K562 (cell line): ENCODE data around the gene TRIM38. TPM values are rescaled to one million over a fixed set of nuclear protein-coding genes. Genes with fewer than 3 reads are reported as not detected.

ENCODE experiments used
- CHD2 ChIP-seq: IDR thresholded peaks from 2 replicates; pipeline ENCODE4 v1.6.1; 2011; ENCODE audit warnings: low read depth, low read length
- JUND ChIP-seq, 2 experiments: IDR thresholded peaks; 2 replicates in 1 of 2; 3 replicates in 1 of 2; pipeline ENCODE4 v1.6.1; 2011; ENCODE audit warnings: borderline replicate concordance in 2 of 2, low read depth in 2 of 2, low read length in 2 of 2, improper control_type of control experiment in 1 of 2, missing biosample characterization in 1 of 2, missing genetic modification characterization in 1 of 2, missing genetic modification reagents in 1 of 2
- LCOR ChIP-seq: sonication (generic); formaldehyde crosslinking; IDR thresholded peaks from 2 replicates; pipeline ENCODE4 v1.8.0; 2022; ENCODE audit warnings: mild to moderate bottlenecking, missing genetic modification reagents
- NBN ChIP-seq: fragments of 450-650 bp; IDR thresholded peaks from 2 replicates; pipeline ENCODE4 v1.6.1; 2016; ENCODE audit warnings: low read depth, mild to moderate bottlenecking
- NRF1 ChIP-seq, 2 experiments: fragments of 450-650 bp; IDR thresholded peaks in 1 of 2; conservative IDR thresholded peaks in 1 of 2; 2 replicates each; pipeline ENCODE4 v1.6.1; 2014; ENCODE audit warnings: mild to moderate bottlenecking in 2 of 2
- PRMT5 ChIP-seq: sonication (generic); formaldehyde crosslinking; IDR thresholded peaks from 2 replicates; pipeline ENCODE4 v1.5.0; 2020; ENCODE audit warnings: missing genetic modification reagents
- PYGO2 ChIP-seq: fragments of 450-650 bp; IDR thresholded peaks from 2 replicates; pipeline ENCODE4 v1.6.1; 2016; ENCODE audit warnings: mild to moderate bottlenecking, missing genetic modification characterization, moderate library complexity, missing compliant biosample characterization
- RBM22 ChIP-seq: fragments of 200-400 bp; formaldehyde crosslinking; IDR thresholded peaks from 2 replicates; pipeline ENCODE4 v1.6.1; 2018; ENCODE audit warnings: low read length, low read depth; ENCODE audit not compliant: poor library complexity, severe bottlenecking
- SIRT6 ChIP-seq: IDR thresholded peaks from one replicate; pipeline ENCODE4 v1.6.1; 2012; ENCODE audit warnings: low read depth, mild to moderate bottlenecking, control low read depth, inconsistent platforms, low read length, moderate library complexity
- SMARCC2 ChIP-seq: fragments of 450-650 bp; IDR thresholded peaks from 2 replicates; pipeline ENCODE4 v1.6.1; 2017; ENCODE audit warnings: antibody characterized with exemption, moderate library complexity, mild to moderate bottlenecking, low read depth
- TBP ChIP-seq: optimal IDR thresholded peaks from 2 replicates; pipeline ENCODE3; 2011; ENCODE audit warnings: low read depth, low read length, improper control_type of control experiment
- XRCC5 ChIP-seq: fragments of 200-400 bp; formaldehyde crosslinking; IDR thresholded peaks from 2 replicates; pipeline ENCODE4 v1.6.1; 2017; ENCODE audit warnings: low read depth, mild to moderate bottlenecking, low read length
- ZC3H11A ChIP-seq: IDR thresholded peaks from 2 replicates; pipeline ENCODE4 v1.6.1; 2012; ENCODE audit warnings: low read depth, low read length, improper control_type of control experiment
- ZNF146 ChIP-seq: IDR thresholded peaks from one replicate; pipeline ENCODE4 v1.6.1; 2018; ENCODE audit warnings: missing compliant biosample characterization; ENCODE audit not compliant: unreplicated experiment
- ZNF347 ChIP-seq: fragments of 450-650 bp; formaldehyde crosslinking; IDR thresholded peaks from 2 replicates; pipeline ENCODE4 v1.4.0; 2020; ENCODE audit warnings: low read depth, mild to moderate bottlenecking, moderate library complexity
- ZSCAN29 ChIP-seq: fragments of 450-650 bp; IDR thresholded peaks from 2 replicates; pipeline ENCODE4 v1.6.1; 2017
- polyA plus RNA-seq, 8 experiments: library from polyadenylated mRNA; depleted of rRNA in 4 of 8; stranded (reverse) in 5 of 8; unstranded in 3 of 8; fragments of >200 nt; fragmentation: Nextera tagmentation in 2 of 8; fragmentation: Illumina TruSeq in 1 of 8; extraction: Ambion mirVana in 2 of 8; extraction: Trizol in 1 of 8; gene quantifications; 2 replicates each; pipeline versions ENCODE4 v1.2.1 to v1.2.3, GENCODE V29; 2011 to 2014; ENCODE audit warnings: inconsistent platforms in 1 of 8, missing spikeins in 1 of 8
- total RNA-seq, 7 experiments: library from RNA; depleted of rRNA in 6 of 7; stranded (reverse); fragments of >200 nt in 6 of 7; fragmentation: Illumina TruSeq in 2 of 7; extraction: Trizol in 2 of 7; gene quantifications; 2 replicates each; pipeline versions ENCODE4 v1.2.1 to v1.2.3, GENCODE V29; 2011 to 2021; ENCODE audit warnings: low replicate concordance in 1 of 7
- TF ChIP-seq, protein P1 (sequence below): fragments of 250-450 bp; sonication (Bioruptor Pico); IDR thresholded peaks from 2 replicates; pipeline ENCODE4 v1.5.0; 2021
- TF ChIP-seq, protein P2 (sequence below): sonication (generic); formaldehyde crosslinking; IDR thresholded peaks from 2 replicates; pipeline ENCODE4 v1.8.0; 2023; ENCODE audit warnings: mild to moderate bottlenecking, missing genetic modification reagents
- TF ChIP-seq, protein P3 (sequence below): fragments of 250-450 bp; sonication (Bioruptor Pico); IDR thresholded peaks from 2 replicates; pipeline ENCODE4 v1.8.0; 2022; ENCODE audit warnings: inconsistent platforms
- TF ChIP-seq, protein P4 (sequence below): fragments of 250-450 bp; sonication (Bioruptor Pico); IDR thresholded peaks from 2 replicates; pipeline ENCODE4 v1.5.0; 2021

The TRIM38 gene
- total and polyA plus RNA-seq, 9 of the 15 experiments (the other 6 are each of a cell fraction or from before 2014, with no cell fraction given) = 1.7 to 6.7 (median 6.3) TPM

DNA sequence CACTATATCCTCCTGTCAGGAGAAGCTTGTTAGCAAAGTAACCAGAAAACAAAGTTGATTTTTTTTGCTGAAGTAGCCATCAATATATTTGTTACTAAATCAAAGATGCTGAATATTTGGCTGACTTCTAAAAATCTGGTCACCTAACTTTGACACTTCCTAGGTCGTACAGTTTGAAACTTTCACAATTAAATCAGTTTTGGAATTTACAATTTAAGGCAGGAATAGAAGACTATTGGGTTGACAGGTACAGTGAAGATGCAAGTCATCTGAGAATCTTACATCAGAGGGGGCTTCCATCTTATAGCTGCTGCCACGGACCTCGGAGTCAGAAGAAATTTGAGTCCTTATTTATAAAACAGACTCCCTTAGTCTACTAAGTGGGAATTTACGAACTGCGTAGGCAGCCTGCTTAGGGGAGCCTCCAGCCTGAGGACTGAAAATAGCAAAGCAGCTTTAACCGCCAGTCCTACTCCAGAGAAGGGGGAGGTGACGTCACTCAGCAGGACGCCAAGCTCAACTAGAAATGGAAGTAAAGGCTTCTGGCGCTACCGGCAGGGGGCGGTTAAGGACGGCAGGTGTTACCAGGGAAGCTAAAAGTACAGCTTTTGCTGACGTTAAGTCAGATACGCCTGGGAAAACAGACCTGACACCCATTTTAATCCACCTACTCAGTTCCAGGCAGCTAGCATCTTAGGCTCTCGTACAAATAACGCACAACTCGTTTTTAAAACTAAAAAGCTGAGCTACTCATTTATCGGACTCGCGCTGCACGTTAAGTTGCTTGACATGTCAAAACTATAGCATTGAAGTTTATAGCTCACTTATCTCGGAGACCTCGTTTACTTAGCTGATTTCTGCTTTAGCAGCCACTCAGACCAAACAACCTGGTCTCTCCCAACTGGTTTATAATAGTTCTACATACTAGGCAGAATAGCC is 63.6 kb downstream of the TRIM38 start (continued):
- TF ChIP-seq, protein P1, sequence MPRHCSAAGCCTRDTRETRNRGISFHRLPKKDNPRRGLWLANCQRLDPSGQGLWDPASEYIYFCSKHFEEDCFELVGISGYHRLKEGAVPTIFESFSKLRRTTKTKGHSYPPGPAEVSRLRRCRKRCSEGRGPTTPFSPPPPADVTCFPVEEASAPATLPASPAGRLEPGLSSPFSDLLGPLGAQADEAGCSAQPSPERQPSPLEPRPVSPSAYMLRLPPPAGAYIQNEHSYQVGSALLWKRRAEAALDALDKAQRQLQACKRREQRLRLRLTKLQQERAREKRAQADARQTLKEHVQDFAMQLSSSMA (CRISPR knock-in tag) = peak; percentile 68; the same call in 1 of the 2 replicates
- no peak for TF ChIP-seq SIRT6
- TF ChIP-seq SMARCC2 = peak; percentile 16; the same call in 1 of the 2 replicates
- TF ChIP-seq NRF1 (conservative IDR thresholded peaks at IDR 0.05 in 1 of 2, IDR thresholded peaks at IDR 0.05 in 1 of 2) = peak in 1 of 2 experiments; percentile 51; a peak in 3 of 4 replicates
- no peak for TF ChIP-seq PRMT5 (CRISPR knock-in tag)
- TF ChIP-seq TBP = no peak
- peak; percentile 77 for TF ChIP-seq NBN
- TF ChIP-seq ZC3H11A = peak; percentile 17; the same call in 1 of the 2 replicates
- TF ChIP-seq RBM22 = no peak
- peak; percentile 99 for TF ChIP-seq JUND (IDR thresholded peaks at IDR 0.05; ENCODE audit: borderline replicate concordance, low read depth, low read length)
- TF ChIP-seq JUND (tag; IDR thresholded peaks at IDR 0.05; ENCODE audit: borderline replicate concordance, low read depth, low read length) = peak; percentile 99
- TF ChIP-seq XRCC5 = no peak
- TF ChIP-seq, protein P2, sequence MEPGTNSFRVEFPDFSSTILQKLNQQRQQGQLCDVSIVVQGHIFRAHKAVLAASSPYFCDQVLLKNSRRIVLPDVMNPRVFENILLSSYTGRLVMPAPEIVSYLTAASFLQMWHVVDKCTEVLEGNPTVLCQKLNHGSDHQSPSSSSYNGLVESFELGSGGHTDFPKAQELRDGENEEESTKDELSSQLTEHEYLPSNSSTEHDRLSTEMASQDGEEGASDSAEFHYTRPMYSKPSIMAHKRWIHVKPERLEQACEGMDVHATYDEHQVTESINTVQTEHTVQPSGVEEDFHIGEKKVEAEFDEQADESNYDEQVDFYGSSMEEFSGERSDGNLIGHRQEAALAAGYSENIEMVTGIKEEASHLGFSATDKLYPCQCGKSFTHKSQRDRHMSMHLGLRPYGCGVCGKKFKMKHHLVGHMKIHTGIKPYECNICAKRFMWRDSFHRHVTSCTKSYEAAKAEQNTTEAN = no peak; the same call in 1 of the 2 replicates
- TF ChIP-seq PYGO2 (tag) = no peak
- TF ChIP-seq, protein P3, sequence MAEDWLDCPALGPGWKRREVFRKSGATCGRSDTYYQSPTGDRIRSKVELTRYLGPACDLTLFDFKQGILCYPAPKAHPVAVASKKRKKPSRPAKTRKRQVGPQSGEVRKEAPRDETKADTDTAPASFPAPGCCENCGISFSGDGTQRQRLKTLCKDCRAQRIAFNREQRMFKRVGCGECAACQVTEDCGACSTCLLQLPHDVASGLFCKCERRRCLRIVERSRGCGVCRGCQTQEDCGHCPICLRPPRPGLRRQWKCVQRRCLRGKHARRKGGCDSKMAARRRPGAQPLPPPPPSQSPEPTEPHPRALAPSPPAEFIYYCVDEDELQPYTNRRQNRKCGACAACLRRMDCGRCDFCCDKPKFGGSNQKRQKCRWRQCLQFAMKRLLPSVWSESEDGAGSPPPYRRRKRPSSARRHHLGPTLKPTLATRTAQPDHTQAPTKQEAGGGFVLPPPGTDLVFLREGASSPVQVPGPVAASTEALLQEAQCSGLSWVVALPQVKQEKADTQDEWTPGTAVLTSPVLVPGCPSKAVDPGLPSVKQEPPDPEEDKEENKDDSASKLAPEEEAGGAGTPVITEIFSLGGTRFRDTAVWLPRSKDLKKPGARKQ (CRISPR knock-in tag) = no peak
- TF ChIP-seq ZSCAN29 = 0 out of 2 replicates have a peak, but pooled peaks have one; percentile 33
- no peak for TF ChIP-seq ZNF146
- no peak; the same call in 1 of the 2 replicates for TF ChIP-seq LCOR (CRISPR knock-in tag)
- TF ChIP-seq, protein P4, sequence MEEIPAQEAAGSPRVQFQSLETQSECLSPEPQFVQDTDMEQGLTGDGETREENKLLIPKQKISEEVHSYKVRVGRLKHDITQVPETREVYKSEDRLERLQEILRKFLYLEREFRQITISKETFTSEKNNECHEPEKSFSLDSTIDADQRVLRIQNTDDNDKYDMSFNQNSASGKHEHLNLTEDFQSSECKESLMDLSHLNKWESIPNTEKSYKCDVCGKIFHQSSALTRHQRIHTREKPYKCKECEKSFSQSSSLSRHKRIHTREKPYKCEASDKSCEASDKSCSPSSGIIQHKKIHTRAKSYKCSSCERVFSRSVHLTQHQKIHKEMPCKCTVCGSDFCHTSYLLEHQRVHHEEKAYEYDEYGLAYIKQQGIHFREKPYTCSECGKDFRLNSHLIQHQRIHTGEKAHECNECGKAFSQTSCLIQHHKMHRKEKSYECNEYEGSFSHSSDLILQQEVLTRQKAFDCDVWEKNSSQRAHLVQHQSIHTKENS = no peak
- TF ChIP-seq ZNF347 (CRISPR knock-in tag) = no peak; the same call in 1 of the 2 replicates
- TF ChIP-seq CHD2 = no peak
